OCI-LY7 (cell line): ENCODE measurements around the gene STH.

Experiments used
- CTCF ChIP-seq: fragments of 200-600 bp; sonication (generic); conservative IDR thresholded peaks from 2 replicates; pipeline ENCODE4 v1.5.1; 2014; ENCODE audit warnings: mild to moderate bottlenecking, antibody characterized with exemption, low read length, moderate library complexity, mixed read lengths
- EZH2phosphoT487 ChIP-seq: fragments of 200-600 bp; sonication (generic); IDR thresholded peaks from 2 replicates; pipeline ENCODE4 v1.6.1; 2018; ENCODE audit warnings: low read depth, borderline replicate concordance, mild to moderate bottlenecking, mixed run types, antibody characterized with exemption, low read length, moderate library complexity, mixed read lengths

- TF ChIP-seq CTCF (no peak), EZH2phosphoT487 (no peak)
Measured at GRCh38 chr17:46044989-46045388, 45.9 kb downstream of the STH start.
